T-helper 2 cell treated with Interferon-gamma antibody and Interleukin-4, amounts not matched to agents 5 μg/mL and 100 μg/mL, for 36 hours (primary cell): ENCODE data around the gene NECTIN4.

Source experiments
- DNase-seq: peaks from one replicate; pipeline ENCODE4 v3.0.0; 2021; ENCODE audit warnings: low spot score
- H3K27ac Mint-ChIP-seq: one replicate; pipeline ENCODE4 v1.8.0; 2021; ENCODE audit warnings: mild to moderate bottlenecking, mixed read lengths
- H3K27me3 Mint-ChIP-seq: one replicate; pipeline ENCODE4 v1.8.0; 2021; ENCODE audit warnings: low read depth, mixed read lengths
- H3K36me3 Mint-ChIP-seq: one replicate; pipeline ENCODE4 v1.8.0; 2021; ENCODE audit warnings: low read depth, mixed read lengths
- H3K4me1 Mint-ChIP-seq: one replicate; pipeline ENCODE4 v1.8.0; 2021; ENCODE audit warnings: low read depth, mixed read lengths
- H3K4me3 Mint-ChIP-seq: one replicate; pipeline ENCODE4 v1.8.0; 2022; ENCODE audit warnings: mild to moderate bottlenecking, moderate library complexity, mixed read lengths
- H3K9me3 Mint-ChIP-seq: one replicate; pipeline ENCODE4 v1.8.0; 2021; ENCODE audit warnings: mixed read lengths

NECTIN4 gene

GRCh38 chr1:161082996-161083747 lies 6.2 kb downstream of the NECTIN4 start:
- Mint-ChIP-seq H3K36me3 (no peaks in the 10 kb centered on the region), H3K27me3 (no peaks in the 10 kb centered on the region), H3K27ac (no peak overlapping the region), H3K4me3 (no peak overlapping the region), H3K4me1 (peaks cover 6% of the 10 kb centered on the region), H3K9me3 (no peaks in the 10 kb centered on the region)
- DNase-seq, result no peak

- peaks cover 6% of the 10 kb centered on the region for H3K4me1 Mint-ChIP-seq
- H3K27me3 Mint-ChIP-seq, result no peaks in the 10 kb centered on the region
- DNase-seq, result no peak
- H3K27ac Mint-ChIP-seq, result no peak overlapping the region
- H3K4me3 Mint-ChIP-seq, result no peak overlapping the region
- no peaks in the 10 kb centered on the region for H3K9me3 Mint-ChIP-seq
- no peaks in the 10 kb centered on the region for H3K36me3 Mint-ChIP-seq
These were observed 6.9 kb downstream of the NECTIN4 start for GRCh38 chr1:161082483-161082882.

DNA sequence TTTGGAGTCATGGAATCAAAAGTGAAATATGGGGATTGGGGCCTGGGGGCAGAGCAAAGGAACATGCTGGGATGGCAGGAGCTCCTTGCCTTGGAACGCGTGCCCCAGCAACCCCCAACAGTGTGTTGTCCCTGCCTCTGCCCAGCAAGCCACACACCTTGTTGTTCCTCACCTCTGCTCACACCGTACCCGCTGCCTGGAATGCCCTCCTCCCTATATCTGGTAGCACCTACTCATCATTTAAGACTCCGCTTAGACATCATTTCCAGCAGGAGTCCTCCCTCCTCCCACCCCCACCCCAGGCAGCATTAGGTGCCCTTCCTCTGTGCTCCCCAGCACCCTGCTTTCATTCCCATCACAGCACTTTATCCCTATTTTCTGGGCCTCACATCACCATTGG lies 7.8 kb downstream of the NECTIN4 start:
- Mint-ChIP-seq H3K27me3 (no peaks in the 10 kb centered on the region), H3K36me3 (no peaks in the 10 kb centered on the region), H3K27ac (no peak overlapping the region), H3K4me1 (peaks cover 6% of the 10 kb centered on the region), H3K4me3 (no peak overlapping the region), H3K9me3 (no peaks in the 10 kb centered on the region)
- DNase-seq, result no peak

DNA sequence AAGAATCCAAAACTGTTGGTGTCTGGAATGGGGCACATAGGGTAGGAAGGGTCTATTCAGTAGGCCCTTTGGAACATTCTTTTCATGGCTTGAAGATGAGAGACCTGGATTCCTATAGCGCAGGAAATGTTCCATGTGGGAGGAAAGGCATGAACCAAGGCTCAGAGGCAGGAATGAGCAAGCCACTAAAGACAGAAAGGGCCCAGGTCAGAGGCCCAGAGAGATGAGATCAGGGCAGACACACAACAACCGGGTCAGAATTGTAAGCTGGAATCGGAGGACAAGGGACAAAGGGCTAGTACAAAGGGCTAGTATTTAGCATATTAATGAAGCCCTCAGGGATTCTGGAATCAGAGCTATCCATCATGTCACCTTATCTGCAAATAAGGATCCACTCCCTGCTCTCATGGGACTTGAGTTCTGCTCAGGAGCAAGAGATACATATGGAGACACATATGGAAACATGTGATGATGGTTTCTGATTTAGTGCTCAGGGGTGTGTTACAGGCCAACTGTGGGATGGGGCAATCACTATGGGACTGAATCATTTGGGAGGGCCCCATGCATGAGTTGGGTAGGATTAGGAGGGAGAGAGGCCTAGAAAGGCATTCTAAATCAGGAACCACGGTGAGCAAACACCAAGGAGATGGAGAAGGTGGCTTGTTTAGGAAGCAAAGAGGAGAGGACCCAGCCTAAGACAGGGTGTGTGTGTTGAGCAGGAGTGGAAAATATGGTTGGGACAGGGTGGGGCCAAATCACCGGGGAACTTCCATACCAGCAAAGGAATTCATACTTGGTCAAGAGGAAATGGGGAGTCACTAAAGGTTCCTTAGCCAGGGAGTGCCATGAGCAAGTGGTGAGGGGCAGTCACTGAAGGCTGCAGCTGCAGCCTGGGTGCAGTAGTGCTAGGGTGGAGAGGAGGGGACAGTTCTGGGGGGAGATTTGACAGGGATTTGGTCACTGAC lies 8.6 kb downstream of the NECTIN4 start:
- H3K27me3 Mint-ChIP-seq, result no peaks in the 10 kb centered on the region
- peaks cover 6% of the 10 kb centered on the region for H3K4me1 Mint-ChIP-seq
- no peaks in the 10 kb centered on the region for H3K9me3 Mint-ChIP-seq
- H3K36me3 Mint-ChIP-seq, result no peaks in the 10 kb centered on the region
- H3K27ac Mint-ChIP-seq, result no peak overlapping the region
- H3K4me3 Mint-ChIP-seq, result no peak overlapping the region
- DNase-seq, result no peak

GRCh38 chr1:161079436-161080110 lies 9.8 kb downstream of the NECTIN4 start:
- H3K27me3 Mint-ChIP-seq, result no peaks in the 10 kb centered on the region
- peaks cover 6% of the 10 kb centered on the region for H3K4me1 Mint-ChIP-seq
- H3K9me3 Mint-ChIP-seq, result no peaks in the 10 kb centered on the region
- no peak for DNase-seq
- H3K27ac Mint-ChIP-seq, result no peak overlapping the region
- H3K36me3 Mint-ChIP-seq, result no peaks in the 10 kb centered on the region
- no peak overlapping the region for H3K4me3 Mint-ChIP-seq

DNA sequence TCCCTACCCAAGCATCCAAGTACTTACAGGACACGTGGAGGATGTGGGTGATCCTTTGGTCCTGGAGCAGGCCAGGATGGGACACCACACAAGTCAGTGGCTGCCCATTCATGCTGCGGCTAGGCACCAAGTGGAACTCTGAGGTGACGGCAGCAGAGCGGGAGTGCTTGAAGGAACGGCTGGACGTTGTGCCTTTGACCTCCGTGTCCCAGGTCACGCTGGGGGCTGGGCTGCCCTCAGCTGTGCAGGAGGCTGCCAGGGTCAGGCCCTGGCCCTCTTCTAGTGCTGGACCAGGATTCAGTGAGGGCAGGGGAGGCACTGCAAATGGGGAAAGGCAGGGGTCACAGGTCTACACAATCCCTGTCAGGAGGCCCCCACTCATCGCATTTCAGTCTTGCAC lies 11.9 kb downstream of the NECTIN4 start:
- Mint-ChIP-seq H3K36me3 (no peaks in the 10 kb centered on the region), H3K27me3 (no peaks in the 10 kb centered on the region), H3K4me3 (no peak overlapping the region), H3K27ac (no peak overlapping the region), H3K4me1 (peaks cover 10% of the 10 kb centered on the region), H3K9me3 (no peaks in the 10 kb centered on the region)
- no peak for DNase-seq

DNA sequence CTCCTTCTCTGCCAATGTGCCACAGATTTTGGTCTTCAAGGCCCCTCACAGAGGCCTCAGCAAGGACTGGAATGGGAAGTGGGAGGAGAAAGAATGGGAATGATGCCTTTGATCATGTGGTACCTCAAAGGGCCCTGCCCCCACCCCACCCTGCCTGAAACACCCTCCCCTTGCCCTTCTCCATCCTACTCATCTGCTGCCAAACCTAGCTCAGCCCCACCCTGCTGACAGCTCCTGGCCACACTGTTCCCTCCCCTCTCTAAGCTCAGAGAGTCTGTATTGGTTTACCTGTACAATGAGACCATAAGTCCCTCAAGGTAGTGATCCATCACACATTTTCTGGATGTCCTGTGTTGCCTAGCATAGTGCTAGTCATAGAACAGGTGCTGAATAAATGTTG lies 12.9 kb downstream of the NECTIN4 start:
- no peak overlapping the region for H3K4me3 Mint-ChIP-seq
- H3K27ac Mint-ChIP-seq, result no peak overlapping the region
- no peaks in the 10 kb centered on the region for H3K27me3 Mint-ChIP-seq
- H3K4me1 Mint-ChIP-seq, result peaks cover 14% of the 10 kb centered on the region
- no peaks in the 10 kb centered on the region for H3K36me3 Mint-ChIP-seq
- no peaks in the 10 kb centered on the region for H3K9me3 Mint-ChIP-seq
- no peak for DNase-seq

DNA sequence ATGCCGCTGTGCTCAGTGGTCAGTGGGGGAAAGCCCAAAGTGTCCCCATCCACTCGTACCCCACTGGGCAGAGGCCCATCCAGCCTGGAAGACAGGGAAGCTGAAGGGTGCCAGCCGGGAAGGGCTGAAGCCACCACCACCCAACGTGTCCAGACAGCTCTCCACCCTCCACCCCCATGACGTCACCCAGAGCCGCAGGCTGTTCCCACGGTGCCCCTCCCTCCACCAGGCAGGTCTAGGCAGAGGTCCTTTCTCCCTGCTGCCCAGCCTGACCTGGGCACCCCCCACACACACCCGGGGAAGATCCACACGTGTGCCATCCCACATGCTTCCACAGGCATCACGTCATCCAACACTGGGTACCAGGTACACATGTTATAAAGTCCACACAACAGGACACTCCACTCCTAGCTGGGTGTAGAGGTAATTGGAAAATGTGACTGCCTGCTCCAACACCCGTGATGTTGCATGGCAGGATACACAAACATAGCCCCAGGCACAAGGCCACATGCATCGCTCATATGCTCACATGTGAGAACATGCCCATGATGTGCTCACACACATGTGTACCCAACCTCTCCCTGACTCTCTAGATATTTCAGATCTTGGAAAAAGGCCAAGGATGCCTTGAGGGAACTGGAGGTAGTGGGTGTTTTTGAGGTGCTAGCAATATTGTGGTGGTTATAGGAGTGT lies 14.5 kb downstream of the NECTIN4 start:
- Mint-ChIP-seq H3K27ac (peak overlapping the region; percentile 39), H3K27me3 (no peaks in the 10 kb centered on the region), H3K36me3 (no peaks in the 10 kb centered on the region), H3K4me3 (no peak overlapping the region), H3K9me3 (no peaks in the 10 kb centered on the region), H3K4me1 (peaks cover 20% of the 10 kb centered on the region)
- no peak for DNase-seq

GRCh38 chr1:161073474-161074121 lies 15.8 kb downstream of the NECTIN4 start:
- no peak for DNase-seq
- Mint-ChIP-seq H3K27ac (peak overlapping the region; percentile 57), H3K36me3 (peaks cover 9% of the 10 kb centered on the region), H3K4me3 (no peak overlapping the region), H3K9me3 (no peaks in the 10 kb centered on the region), H3K4me1 (peaks cover 22% of the 10 kb centered on the region), H3K27me3 (no peaks in the 10 kb centered on the region)

DNA sequence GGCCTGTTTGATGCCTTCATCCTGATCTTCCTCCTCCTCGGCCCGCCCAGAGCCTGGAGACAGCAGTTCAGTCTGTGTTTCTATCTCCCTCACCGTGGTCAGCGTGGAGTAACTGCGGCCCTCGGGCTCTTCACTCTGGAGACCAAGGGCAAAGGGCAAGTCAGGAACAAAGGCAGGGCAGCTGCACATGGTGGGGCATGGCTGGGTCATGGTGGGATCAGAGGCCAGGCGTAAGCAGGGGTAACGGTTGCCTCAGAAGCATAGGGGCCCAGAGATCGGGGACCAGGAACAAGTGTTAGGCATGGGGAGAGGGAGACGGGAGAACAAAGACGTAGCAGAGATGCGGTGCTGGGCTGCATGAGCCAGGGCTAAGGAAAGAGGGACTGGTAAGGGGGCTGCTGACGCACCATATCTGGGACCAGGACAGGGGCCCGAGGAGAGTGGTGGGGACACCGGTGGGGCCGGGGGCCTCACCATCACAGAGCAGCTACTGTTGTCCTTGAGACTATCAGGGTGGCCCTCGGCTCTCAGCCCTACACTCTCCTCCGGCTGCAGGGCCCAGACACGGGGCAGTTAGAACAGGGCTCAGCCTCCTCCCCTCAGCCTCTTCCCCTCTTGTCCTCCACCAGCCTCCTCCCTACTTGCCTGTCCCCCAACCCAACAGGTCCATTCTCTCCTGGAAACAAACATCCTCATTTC lies 16.5 kb downstream of the NECTIN4 start:
- H3K4me1 Mint-ChIP-seq, result peaks cover 25% of the 10 kb centered on the region
- H3K36me3 Mint-ChIP-seq, result peaks cover 16% of the 10 kb centered on the region
- H3K9me3 Mint-ChIP-seq, result no peaks in the 10 kb centered on the region
- DNase-seq, result no peak
- peak overlapping the region; percentile 57 for H3K27ac Mint-ChIP-seq
- H3K4me3 Mint-ChIP-seq, result no peak overlapping the region
- H3K27me3 Mint-ChIP-seq, result no peaks in the 10 kb centered on the region

- Mint-ChIP-seq H3K4me3 (no peak overlapping the region), H3K27ac (peak overlapping the region; percentile 15), H3K36me3 (peaks cover 24% of the 10 kb centered on the region), H3K9me3 (no peaks in the 10 kb centered on the region), H3K4me1 (peaks cover 33% of the 10 kb centered on the region), H3K27me3 (no peaks in the 10 kb centered on the region)
- DNase-seq, result peak; percentile 43
These were observed 17.4 kb downstream of the NECTIN4 start for GRCh38 chr1:161071886-161072371.

DNA sequence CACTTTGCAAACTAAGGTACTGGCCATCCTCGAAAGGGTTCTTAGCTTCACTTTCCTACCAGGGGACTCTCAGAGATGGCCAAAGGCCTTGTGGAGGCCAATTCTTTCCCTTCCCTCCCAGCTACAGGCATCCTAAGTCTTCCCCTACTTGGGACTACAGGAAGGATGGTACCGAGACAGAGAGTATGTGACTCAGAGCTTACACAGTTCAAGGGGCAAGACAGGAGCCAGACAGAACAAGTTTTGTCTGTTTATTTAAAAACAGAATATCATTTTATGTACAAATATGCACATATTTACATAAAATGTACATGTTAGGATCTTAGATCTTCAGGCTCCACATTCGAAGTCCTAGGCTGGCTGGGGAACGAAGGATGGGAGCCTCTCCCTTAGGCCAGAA lies 18.6 kb downstream of the NECTIN4 start:
- Mint-ChIP-seq H3K4me1 (peaks cover 40% of the 10 kb centered on the region), H3K4me3 (no peak overlapping the region), H3K36me3 (peaks cover 32% of the 10 kb centered on the region), H3K27ac (peak overlapping the region; percentile 100), H3K9me3 (no peaks in the 10 kb centered on the region), H3K27me3 (no peaks in the 10 kb centered on the region)
- DNase-seq, result no peak
